ENCODE results near the gene THY1. TPM values are rescaled to one million over a fixed set of nuclear protein-coding genes. Genes with fewer than 3 reads are reported as not detected.

THY1 gene
- total and polyA plus RNA-seq, 9 of the 15 experiments (the other 6 are each of a cell fraction or from before 2014, with no cell fraction given) = 0.07 to 0.40 (median 0.16) TPM; not detected in 5

DNA sequence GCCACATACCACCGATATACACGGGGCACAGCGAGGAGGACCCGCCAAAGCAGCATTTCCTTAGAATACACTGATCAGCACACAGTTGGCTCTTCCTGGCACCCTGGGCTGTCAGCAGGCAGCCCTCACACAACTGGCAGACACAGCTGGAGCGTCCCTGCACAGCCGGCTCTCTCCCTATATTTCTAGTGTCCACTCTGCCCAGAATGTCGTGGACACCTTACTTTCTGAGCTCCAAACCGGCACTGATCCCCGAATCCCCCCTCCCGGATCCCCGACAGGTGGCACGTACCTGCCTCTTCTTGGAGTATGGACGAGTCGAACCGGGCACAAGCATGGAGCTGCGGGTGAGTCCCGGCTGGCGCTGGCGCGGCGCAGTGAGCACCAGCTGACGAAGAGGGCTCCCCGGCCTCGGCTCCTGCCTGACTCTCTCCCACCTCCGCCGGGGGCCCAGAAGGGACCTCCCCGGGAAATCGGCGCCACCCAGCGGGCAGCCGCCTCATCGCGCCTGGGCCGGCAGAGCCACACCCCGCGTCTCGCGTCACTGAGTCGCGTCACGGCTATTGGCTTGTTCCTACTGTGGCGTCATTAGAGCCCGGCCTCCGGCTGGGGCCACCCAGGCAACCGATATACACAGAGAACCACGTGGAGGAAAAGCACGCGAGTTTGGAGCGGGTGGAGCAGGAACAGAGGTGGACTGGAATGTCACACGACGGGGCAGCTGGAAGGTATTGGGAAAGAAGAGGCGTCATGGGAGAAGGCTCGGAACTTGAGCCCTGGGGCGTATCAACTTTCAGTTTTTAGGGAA is 41.6 kb downstream of the THY1 start, which contains the start of gene USP2 (continued):
- TF ChIP-seq ZNF699 (CRISPR knock-in tag; IDR thresholded peaks at IDR 0.05; ENCODE audit: insufficient replicate concordance) = no peak
- TF ChIP-seq ZNF174 (CRISPR knock-in tag; IDR thresholded peaks at IDR 0.05) = no peak
- TF ChIP-seq, protein P1, sequence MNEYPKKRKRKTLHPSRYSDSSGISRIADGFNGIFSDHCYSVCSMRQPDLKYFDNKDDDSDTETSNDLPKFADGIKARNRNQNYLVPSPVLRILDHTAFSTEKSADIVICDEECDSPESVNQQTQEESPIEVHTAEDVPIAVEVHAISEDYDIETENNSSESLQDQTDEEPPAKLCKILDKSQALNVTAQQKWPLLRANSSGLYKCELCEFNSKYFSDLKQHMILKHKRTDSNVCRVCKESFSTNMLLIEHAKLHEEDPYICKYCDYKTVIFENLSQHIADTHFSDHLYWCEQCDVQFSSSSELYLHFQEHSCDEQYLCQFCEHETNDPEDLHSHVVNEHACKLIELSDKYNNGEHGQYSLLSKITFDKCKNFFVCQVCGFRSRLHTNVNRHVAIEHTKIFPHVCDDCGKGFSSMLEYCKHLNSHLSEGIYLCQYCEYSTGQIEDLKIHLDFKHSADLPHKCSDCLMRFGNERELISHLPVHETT (CRISPR knock-in tag; conservative IDR thresholded peaks at IDR 0.05 in 1 of 2, IDR thresholded peaks at IDR 0.05 in 1 of 2) = no peak
- TF ChIP-seq ZNF282 (CRISPR knock-in tag; IDR thresholded peaks at IDR 0.05) = no peak
- peak; percentile 31 for TF ChIP-seq PRDM10 (IDR thresholded peaks at IDR 0.05; ENCODE audit: partially characterized antibody)
- no peak for TF ChIP-seq TAL1 (IDR thresholded peaks at IDR 0.05)
- TF ChIP-seq HDGF (IDR thresholded peaks at IDR 0.05) = no peak
- no peak for TF ChIP-seq HEY1 (CRISPR knock-in tag; IDR thresholded peaks at IDR 0.05; ENCODE audit: borderline replicate concordance)
- peak; percentile 80 for TF ChIP-seq USF2 (CRISPR knock-in tag; IDR thresholded peaks at IDR 0.05)
- no peak for TF ChIP-seq HMG20A (CRISPR knock-in tag; conservative IDR thresholded peaks at IDR 0.05)
- TF ChIP-seq, protein P2, sequence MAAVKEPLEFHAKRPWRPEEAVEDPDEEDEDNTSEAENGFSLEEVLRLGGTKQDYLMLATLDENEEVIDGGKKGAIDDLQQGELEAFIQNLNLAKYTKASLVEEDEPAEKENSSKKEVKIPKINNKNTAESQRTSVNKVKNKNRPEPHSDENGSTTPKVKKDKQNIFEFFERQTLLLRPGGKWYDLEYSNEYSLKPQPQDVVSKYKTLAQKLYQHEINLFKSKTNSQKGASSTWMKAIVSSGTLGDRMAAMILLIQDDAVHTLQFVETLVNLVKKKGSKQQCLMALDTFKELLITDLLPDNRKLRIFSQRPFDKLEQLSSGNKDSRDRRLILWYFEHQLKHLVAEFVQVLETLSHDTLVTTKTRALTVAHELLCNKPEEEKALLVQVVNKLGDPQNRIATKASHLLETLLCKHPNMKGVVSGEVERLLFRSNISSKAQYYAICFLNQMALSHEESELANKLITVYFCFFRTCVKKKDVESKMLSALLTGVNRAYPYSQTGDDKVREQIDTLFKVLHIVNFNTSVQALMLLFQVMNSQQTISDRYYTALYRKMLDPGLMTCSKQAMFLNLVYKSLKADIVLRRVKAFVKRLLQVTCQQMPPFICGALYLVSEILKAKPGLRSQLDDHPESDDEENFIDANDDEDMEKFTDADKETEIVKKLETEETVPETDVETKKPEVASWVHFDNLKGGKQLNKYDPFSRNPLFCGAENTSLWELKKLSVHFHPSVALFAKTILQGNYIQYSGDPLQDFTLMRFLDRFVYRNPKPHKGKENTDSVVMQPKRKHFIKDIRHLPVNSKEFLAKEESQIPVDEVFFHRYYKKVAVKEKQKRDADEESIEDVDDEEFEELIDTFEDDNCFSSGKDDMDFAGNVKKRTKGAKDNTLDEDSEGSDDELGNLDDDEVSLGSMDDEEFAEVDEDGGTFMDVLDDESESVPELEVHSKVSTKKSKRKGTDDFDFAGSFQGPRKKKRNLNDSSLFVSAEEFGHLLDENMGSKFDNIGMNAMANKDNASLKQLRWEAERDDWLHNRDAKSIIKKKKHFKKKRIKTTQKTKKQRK (IDR thresholded peaks at IDR 0.05; ENCODE audit: borderline replicate concordance, low read depth, low read length) = no peak
- TF ChIP-seq STAT6 (CRISPR knock-in tag; IDR thresholded peaks at IDR 0.05) = no peak
- TF ChIP-seq SP1 (CRISPR knock-in tag; IDR thresholded peaks at IDR 0.05) = peak; percentile 95
- TF ChIP-seq KAT2B (IDR thresholded peaks at IDR 0.05; ENCODE audit: low read depth, low read length) = no peak
- no peak for TF ChIP-seq PML (IDR thresholded peaks at IDR 0.05; ENCODE audit: low read length)
